B cell (primary cell): ENCODE data around the gene PSD4. TPM values are rescaled to one million over a fixed set of nuclear protein-coding genes. Genes with fewer than 3 reads are reported as not detected.

ENCODE experiments used
- ATAC-seq: fragments of 200-7000 bp; cut with Tn5 transposase; one replicate; pipeline ENCODE4 v1.10.0; 2021; ENCODE audit warnings: low read depth, mild to moderate bottlenecking, moderate number of reproducible peaks, moderate library complexity
- CTCF ChIA-PET: fragments of 350-600 bp; sonication (Branson Sonifier 250); formaldehyde crosslinking; loops from one replicate; lab custom pipeline; 2021; ENCODE audit warnings: antibody characterized with exemption, inconsistent platforms; lab: Charles Lee
- POLR2A ChIA-PET: fragments of 350-600 bp; sonication (Branson Sonifier 250); formaldehyde crosslinking; loops from one replicate; lab custom pipeline; 2021; ENCODE audit warnings: antibody characterized with exemption; lab: Charles Lee
- DNase-seq: peaks from one replicate; pipeline ENCODE4 v3.0.0; 2013
- H2AFZ ChIP-seq: 2 replicates; pipeline ENCODE4 v1.6.1; 2012; ENCODE audit warnings: mild to moderate bottlenecking, low read depth, low read length; ENCODE audit not compliant: insufficient read depth, poor library complexity, severe bottlenecking
- H3K27ac ChIP-seq, 2 donors: 1 replicate in 1 of 2; 2 replicates in 1 of 2; pipeline ENCODE4 v1.5.1; 2012 to 2013; ENCODE audit warnings: low read length in 2 of 2, mild to moderate bottlenecking in 2 of 2, moderate library complexity in 1 of 2
- H3K27me3 ChIP-seq, 4 experiments: fragments of 200-600 bp in 1 of 4; sonication (generic) in 1 of 4; replicated peaks in 1 of 4; 1 replicate in 2 of 4; 2 replicates in 2 of 4; pipeline versions ENCODE4 v1.6.1 to v1.7.0; 2013 to 2016; ENCODE audit warnings: low read length in 3 of 4, mild to moderate bottlenecking in 2 of 4, mixed read lengths in 1 of 4, moderate library complexity in 1 of 4; ENCODE audit not compliant: insufficient read depth in 4 of 4, control insufficient read depth in 3 of 4; ENCODE audit errors: control extremely low read depth in 1 of 4
- H3K36me3 ChIP-seq, 2 experiments: replicated peaks in 1 of 2; 1 replicate in 1 of 2; 2 replicates in 1 of 2; pipeline versions ENCODE4 v1.6.1 to v1.7.1; 2013; ENCODE audit warnings: low read length in 1 of 2; ENCODE audit not compliant: insufficient read depth in 2 of 2, control insufficient read depth in 1 of 2; ENCODE audit errors: control extremely low read depth in 1 of 2, extremely low read depth in 1 of 2
- H3K4me1 ChIP-seq, 2 donors: fragments of 200-600 bp in 1 of 2; sonication (generic) in 1 of 2; 1 replicate in 1 of 2; 2 replicates in 1 of 2; pipeline versions ENCODE4 v1.5.1 to v1.6.1; 2013 to 2017; ENCODE audit warnings: low read length in 2 of 2; ENCODE audit not compliant: control insufficient read depth in 2 of 2, insufficient read depth in 2 of 2
- H3K4me2 ChIP-seq: replicated peaks from 2 replicates; pipeline ENCODE3; 2012; ENCODE audit warnings: mild to moderate bottlenecking, low read depth, low read length; ENCODE audit not compliant: poor library complexity, severe bottlenecking
- H3K4me3 ChIP-seq, 5 experiments: fragments of 200-600 bp in 1 of 5; sonication (generic) in 1 of 5; 1 replicate in 3 of 5; 2 replicates in 2 of 5; pipeline versions ENCODE4 v1.5.1 to v1.7.0; 2011 to 2016; ENCODE audit warnings: low read length in 4 of 5, mild to moderate bottlenecking in 4 of 5, low read depth in 2 of 5, control low read depth in 1 of 5, moderate library complexity in 1 of 5; ENCODE audit not compliant: insufficient read depth in 1 of 5; ENCODE audit errors: control extremely low read depth in 1 of 5, extremely low read depth in 1 of 5
- H3K79me2 ChIP-seq: fragments of 200-600 bp; sonication (generic); one replicate; pipeline ENCODE4 v1.6.0; 2016; ENCODE audit warnings: low read length; ENCODE audit not compliant: control insufficient read depth, insufficient read depth
- H3K9ac ChIP-seq: fragments of 200-600 bp; sonication (generic); 2 replicates; pipeline ENCODE4 v1.6.1; 2017; ENCODE audit warnings: mild to moderate bottlenecking, low read length, moderate library complexity
- H3K9me3 ChIP-seq, 3 donors: one replicate each; pipeline versions ENCODE4 v1.6.1 to v1.7.1; 2013; ENCODE audit warnings: low read length in 2 of 3; ENCODE audit not compliant: control insufficient read depth in 2 of 3, insufficient read depth in 1 of 3; ENCODE audit errors: control extremely low read depth in 1 of 3
- H4K20me1 ChIP-seq: 2 replicates; pipeline ENCODE4 v1.6.0; 2012; ENCODE audit warnings: mild to moderate bottlenecking, low read length; ENCODE audit not compliant: insufficient read depth, control insufficient read depth, poor library complexity, severe bottlenecking
- H3K27ac Mint-ChIP-seq: one replicate; pipeline ENCODE4 v1.8.0; 2021; ENCODE audit warnings: mixed read lengths
- H3K27me3 Mint-ChIP-seq: one replicate; pipeline ENCODE4 v1.8.0; 2021; ENCODE audit warnings: mixed read lengths
- H3K4me1 Mint-ChIP-seq: one replicate; pipeline ENCODE4 v1.8.0; 2021; ENCODE audit warnings: mixed read lengths
- H3K4me3 Mint-ChIP-seq: one replicate; pipeline ENCODE4 v1.8.0; 2021; ENCODE audit warnings: mixed read lengths
- H3K9me3 Mint-ChIP-seq: one replicate; pipeline ENCODE4 v1.8.0; 2022; ENCODE audit warnings: mixed read lengths; ENCODE audit not compliant: insufficient read depth
- EZH2 ChIP-seq: IDR thresholded peaks from 2 replicates; pipeline ENCODE4 v1.6.1; 2012; ENCODE audit warnings: borderline replicate concordance, low read depth, mild to moderate bottlenecking, moderate library complexity, low read length; ENCODE audit not compliant: insufficient read depth, poor library complexity, severe bottlenecking
- WGBS: methylation state at CpG from one replicate; pipeline ENCODE4 v1.1.5; 2013; ENCODE audit warnings: missing lambda C conversion rate; ENCODE audit not compliant: insufficient coverage; 5-methylcytosine and 5-hydroxymethylcytosine counted together
- intact Hi-C: fragments of 100-400 bp; cut with micrococcal nuclease; formaldehyde crosslinking; loops from one replicate; pipeline ENCODE4 v1.10.0; 2022
- polyA plus RNA-seq: library from polyadenylated mRNA; depleted of rRNA; stranded (reverse); fragments of >200 nt; gene quantifications from 2 replicates; pipeline ENCODE4 v1.2.3, GENCODE V29; 2012
- total RNA-seq, 2 donors: library from RNA; stranded (reverse); fragments of 120-200 nt in 1 of 2; gene quantifications; 1 replicate in 1 of 2; 2 replicates in 1 of 2; pipeline versions ENCODE4 v1.2.3 to v1.2.4, GENCODE V29; 2013 to 2022
- TF ChIP-seq, protein P1 (sequence below): fragments of 200-600 bp; IDR thresholded peaks from one replicate; pipeline ENCODE4 v1.8.0; 2022; ENCODE audit warnings: antibody characterized with exemption, mild to moderate bottlenecking

Gene PSD4
- total and polyA plus RNA-seq, 2 donors (not counting 1 experiment from before 2014, with no cell fraction given) = 87.1 to 203 TPM

DNA sequence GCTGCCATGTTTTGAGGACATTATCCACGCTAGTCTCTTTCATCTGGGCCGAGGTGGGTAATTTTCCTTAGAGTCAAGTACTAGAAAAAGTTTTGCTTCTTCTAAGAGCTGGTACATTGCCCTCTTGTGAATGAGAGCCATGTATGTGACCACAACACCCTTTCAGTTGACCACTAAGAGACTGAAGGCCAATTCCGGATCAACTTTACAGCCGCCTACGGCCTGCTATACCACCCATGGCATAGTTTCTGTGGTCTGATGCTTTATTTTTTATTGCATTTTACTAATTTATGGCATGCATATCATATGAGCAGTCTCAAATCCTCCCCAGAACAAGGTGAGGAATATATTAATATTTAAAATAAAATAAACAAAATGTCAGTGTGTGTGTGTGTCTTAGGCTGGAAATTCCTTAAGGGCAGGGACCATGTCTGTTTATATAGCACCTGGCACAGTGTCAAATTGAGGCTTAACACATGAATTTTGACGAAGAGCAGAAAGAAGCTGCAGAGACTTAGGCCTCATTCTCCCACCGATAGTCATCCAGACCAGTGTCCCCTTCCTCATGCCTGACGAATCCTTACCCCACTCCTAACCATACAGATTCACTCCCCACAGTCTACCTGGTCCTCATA, 35.4 kb downstream of the PSD4 start:
- no peak for DNase-seq
- Histone ChIP-seq H3K79me2 (no peaks in the 10 kb centered on the region), H3K27me3 (peaks cover 0 to 12% (median 2%) of the 10 kb centered on the region in 4 experiments), H3K9ac (no peak overlapping the region), H3K36me3 (no peaks in the 10 kb centered on the region), H3K27ac (no peak overlapping the region), H3K4me1 (peaks cover 4 to 8% of the 10 kb centered on the region in 2 donors), H3K4me3 (no peak overlapping the region), H3K4me2 (no peak overlapping the region), H3K9me3 (no peaks in the 10 kb centered on the region), H2AFZ (no peak overlapping the region), H4K20me1 (no peaks in the 10 kb centered on the region)
- POLR2A ChIA-PET = no interaction called here
- H3K4me3 Mint-ChIP-seq = no peak overlapping the region
- H3K4me1 Mint-ChIP-seq = peaks cover 14% of the 10 kb centered on the region
- CTCF ChIA-PET = no interaction called here
- no peak for TF ChIP-seq EZH2
- TF ChIP-seq, protein P1, sequence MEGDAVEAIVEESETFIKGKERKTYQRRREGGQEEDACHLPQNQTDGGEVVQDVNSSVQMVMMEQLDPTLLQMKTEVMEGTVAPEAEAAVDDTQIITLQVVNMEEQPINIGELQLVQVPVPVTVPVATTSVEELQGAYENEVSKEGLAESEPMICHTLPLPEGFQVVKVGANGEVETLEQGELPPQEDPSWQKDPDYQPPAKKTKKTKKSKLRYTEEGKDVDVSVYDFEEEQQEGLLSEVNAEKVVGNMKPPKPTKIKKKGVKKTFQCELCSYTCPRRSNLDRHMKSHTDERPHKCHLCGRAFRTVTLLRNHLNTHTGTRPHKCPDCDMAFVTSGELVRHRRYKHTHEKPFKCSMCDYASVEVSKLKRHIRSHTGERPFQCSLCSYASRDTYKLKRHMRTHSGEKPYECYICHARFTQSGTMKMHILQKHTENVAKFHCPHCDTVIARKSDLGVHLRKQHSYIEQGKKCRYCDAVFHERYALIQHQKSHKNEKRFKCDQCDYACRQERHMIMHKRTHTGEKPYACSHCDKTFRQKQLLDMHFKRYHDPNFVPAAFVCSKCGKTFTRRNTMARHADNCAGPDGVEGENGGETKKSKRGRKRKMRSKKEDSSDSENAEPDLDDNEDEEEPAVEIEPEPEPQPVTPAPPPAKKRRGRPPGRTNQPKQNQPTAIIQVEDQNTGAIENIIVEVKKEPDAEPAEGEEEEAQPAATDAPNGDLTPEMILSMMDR = no peak
- peaks cover 13% of the 10 kb centered on the region for H3K27me3 Mint-ChIP-seq
- H3K9me3 Mint-ChIP-seq = no peaks in the 10 kb centered on the region
- no peak overlapping the region for H3K27ac Mint-ChIP-seq
- 57% methylated on average over 3 of the region's 8 CpGs for WGBS
- ATAC-seq = no peak
- intact Hi-C loops = no loop called here

DNA sequence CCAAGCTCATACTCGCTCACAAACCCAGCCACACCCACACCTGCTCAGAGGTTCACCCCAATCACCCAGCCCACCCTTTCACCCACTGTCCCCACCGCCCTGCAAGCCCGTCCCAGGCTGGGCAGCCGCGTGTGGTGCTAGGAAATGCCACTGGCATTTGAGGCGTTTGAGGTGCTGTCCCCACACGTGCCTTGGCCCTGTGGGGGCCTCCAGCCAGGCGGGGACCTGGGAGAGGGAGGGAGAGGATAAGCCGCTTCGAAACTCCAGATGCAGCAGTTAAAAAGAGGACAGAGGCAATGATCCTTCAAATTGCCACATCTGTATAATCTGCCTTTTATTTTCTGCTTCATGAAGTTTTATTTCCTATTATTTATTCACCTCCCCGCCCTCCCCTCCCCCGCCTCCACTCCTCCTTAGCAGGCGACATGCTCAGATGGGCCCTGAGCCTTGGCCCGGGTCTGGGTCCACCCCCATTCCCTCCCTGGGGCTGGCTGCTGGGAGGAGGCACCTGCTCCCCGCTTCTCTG, 35.9 kb downstream of the PSD4 start:
- intact Hi-C loops = no loop called here
- Histone ChIP-seq H3K4me3 (no peak overlapping the region), H3K4me2 (no peak overlapping the region), H3K27ac (no peak overlapping the region), H4K20me1 (no peaks in the 10 kb centered on the region), H3K4me1 (peaks cover 0 to 2% of the 10 kb centered on the region in 2 donors), H3K36me3 (no peaks in the 10 kb centered on the region), H3K79me2 (no peaks in the 10 kb centered on the region), H3K9me3 (no peaks in the 10 kb centered on the region), H3K27me3 (peaks cover 0 to 13% (median 2%) of the 10 kb centered on the region in 4 experiments), H2AFZ (no peak overlapping the region), H3K9ac (no peak overlapping the region)
- no peak for ATAC-seq
- no peak for DNase-seq
- ChIA-PET CTCF (no interaction called here), POLR2A (no interaction called here)
- no peaks in the 10 kb centered on the region for H3K9me3 Mint-ChIP-seq
- TF ChIP-seq EZH2 = no peak
- TF ChIP-seq, protein P1 = no peak
- H3K27me3 Mint-ChIP-seq = peaks cover 13% of the 10 kb centered on the region
- no peak overlapping the region for H3K27ac Mint-ChIP-seq
- peaks cover 8% of the 10 kb centered on the region for H3K4me1 Mint-ChIP-seq
- H3K4me3 Mint-ChIP-seq = no peak overlapping the region
- 76% methylated on average over 7 of the region's 15 CpGs for WGBS
